Stimulated activated naive CD8-positive, alpha-beta T cell treated with anti-CD3 and anti-CD28 coated beads, Interleukin-15, Interleukin-2, amounts not matched to agents 100 U/mL and 50 U/mL, for 24 hours (primary cell): Measurements from ENCODE around the gene EFHC2.
"Not testable (repeated sequence)": the region's sequence is repeated elsewhere in the genome, so short reads cannot be mapped to it uniquely, and the experiment has no call there.

Source experiments
- ATAC-seq: fragments of 150-1000 bp; cut with Tn5 transposase; one replicate; pipeline ENCODE4 v1.10.0; 2021
- DNase-seq: peaks from one replicate; pipeline ENCODE4 v3.0.0; 2021

The EFHC2 gene

DNA sequence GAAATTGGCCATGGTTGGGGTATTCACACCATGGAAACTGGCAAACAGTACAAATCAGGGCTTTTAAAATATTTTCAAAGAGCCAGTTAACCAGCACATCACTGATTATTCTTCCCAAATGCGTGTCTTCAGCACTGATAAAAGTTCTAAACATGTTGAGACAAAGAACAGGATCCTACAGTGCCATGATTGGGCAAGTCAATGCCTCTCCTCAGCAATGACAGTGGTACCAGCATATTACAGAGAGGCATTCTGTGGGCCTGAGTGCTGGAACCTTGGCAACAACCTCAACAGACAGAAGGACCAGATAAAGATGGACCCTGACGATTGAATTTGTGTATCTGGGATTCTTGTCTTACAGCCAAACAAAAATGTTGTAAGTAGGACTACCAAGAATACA, 108.9 kb downstream of the EFHC2 start:
- DNase-seq, result no peak
- no peak for ATAC-seq

DNA sequence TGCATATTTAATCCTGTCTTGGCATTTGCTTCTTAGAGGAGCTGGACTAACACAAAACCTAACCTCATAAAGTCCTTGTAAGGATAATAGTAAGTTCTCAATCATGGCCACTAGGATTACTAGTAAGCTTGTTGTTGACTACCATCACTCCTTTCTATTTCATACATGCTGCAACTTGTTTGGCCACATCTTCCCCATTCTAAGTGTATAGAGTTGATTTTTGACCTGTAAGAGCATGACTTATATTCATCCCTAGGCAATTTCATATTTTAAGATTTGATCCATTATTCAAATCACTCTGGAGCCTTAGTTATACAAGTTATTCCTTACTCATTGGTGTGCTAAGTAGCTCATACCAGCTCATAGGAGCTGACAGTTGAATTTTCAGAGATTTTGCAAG, 109.4 kb downstream of the EFHC2 start:
- no peak for ATAC-seq
- DNase-seq, result no peak

DNA sequence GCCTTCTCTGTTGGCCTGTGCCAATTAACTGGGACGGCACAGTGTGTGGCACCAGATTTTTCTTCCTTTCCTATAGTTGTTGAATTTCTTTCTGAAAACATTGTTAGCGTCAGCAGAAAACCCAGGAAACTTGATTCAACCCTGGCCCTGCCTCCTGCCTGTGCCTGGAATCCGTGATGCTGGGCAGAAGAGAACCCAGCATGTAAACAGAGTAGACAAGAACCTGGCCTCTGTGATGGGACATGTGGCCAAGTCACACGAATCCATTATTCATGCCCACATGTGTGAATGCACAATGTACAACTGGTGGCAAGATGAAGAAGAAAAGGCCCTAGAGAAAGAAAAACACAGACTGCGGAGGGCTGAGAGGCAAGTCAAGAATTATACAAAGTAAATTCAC, 111.4 kb downstream of the EFHC2 start:
- ATAC-seq, result no peak

DNA sequence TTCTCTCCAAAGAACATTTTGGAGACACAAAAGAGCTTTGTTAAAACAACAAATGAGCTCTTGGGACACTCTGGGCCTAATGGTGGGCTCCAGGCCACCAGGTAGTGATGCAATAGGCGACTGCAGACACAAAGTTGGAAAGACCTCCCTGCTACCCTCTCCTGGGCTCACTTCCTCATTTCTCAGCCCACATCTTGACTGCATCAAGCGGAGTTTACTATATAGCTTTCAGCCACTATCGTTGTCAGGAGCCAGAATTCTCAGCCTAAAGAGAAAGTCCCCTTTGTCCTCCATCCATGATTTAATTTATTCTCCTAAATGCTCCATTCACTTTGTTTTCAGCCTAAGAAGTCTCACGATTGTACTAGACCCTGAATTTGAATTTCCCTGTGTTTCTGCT, 114.9 kb downstream of the EFHC2 start:
- ATAC-seq, result no peak
- DNase-seq, result no peak

More for the DNA sequence above, 111.4 kb downstream of the EFHC2 start:
- no peak for DNase-seq

DNA sequence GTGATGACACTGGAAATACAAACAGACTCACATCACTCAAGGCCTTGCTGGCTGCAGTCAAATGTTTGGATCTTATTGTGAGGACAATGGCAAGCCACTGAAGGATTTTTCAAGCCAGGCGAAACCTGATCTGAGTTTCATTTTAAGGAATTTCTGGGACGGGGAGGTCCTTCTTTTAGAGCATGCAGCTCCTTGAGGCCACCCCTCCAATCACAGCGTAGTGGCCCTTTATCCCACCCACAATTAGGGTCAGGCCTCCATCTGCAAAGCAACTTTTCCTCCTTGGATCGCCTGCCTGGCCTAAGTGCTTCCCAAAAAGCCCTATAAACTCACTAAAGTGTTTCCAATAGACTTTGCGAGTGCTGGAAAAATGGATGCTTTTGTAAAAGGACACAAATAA, 115.5 kb downstream of the EFHC2 start:
- DNase-seq, result no peak
- ATAC-seq, result no peak

DNA sequence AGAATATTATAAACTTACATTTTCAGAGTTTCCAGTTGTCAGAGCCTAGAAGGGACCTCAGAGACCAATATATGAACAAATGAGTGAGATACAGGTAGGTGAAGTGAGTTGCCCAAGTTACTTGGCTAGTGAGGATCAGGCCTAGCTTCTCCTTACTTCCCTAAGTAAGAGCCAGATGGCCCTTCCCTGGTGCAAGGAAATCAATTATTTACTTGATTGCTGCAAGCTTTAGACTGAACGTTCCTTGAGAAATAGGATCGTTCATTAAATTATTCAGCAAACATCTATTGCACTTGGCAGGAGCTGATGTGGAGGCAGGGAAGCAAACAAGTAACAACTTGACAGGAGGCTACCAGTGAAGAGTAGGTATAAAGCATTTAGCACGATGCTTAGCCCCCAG, 117.8 kb downstream of the EFHC2 start:
- no peak for ATAC-seq
- no peak for DNase-seq

DNA sequence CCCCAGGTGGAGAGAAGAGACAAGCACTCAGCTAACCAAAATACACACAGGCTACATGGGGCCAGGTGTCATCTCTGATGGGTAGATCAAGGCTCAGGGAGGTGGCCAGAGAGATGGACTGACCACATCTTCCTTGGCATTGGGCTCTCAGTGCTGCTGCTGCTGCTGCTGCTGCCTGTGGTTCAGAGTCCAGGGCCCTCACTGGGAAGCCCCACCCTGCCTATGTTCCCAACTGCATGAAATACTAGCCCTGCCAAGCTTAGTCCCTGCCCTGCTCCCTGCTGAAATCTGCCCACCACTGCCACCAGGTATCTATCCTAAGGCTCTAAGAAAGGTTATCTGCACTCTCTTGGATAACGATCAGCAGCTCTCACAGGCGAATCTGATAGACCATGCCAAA, 118.7 kb downstream of the EFHC2 start:
- DNase-seq (no peak), ATAC-seq (no peak)

DNA sequence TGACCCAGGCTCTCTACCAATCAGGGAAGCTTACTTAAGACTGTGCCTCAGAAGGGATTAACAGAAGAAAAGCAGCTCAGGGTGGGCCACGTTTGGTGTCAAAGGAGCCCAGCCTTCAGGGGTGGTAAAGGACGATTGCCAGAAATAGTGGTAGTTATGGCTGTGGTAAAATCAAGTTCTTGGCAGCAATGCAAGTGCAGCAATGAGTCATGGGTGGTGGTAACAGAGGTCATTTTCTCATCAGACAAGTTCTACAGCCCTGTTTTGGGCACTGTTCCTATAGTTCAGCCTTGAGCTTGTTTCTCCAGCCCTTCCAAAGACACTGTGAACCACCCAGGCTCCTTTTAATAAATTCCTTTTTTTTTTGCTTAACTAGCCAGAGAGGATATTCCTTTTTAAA, 120.3 kb downstream of the EFHC2 start:
- no peak for ATAC-seq
- DNase-seq, result no peak

DNA sequence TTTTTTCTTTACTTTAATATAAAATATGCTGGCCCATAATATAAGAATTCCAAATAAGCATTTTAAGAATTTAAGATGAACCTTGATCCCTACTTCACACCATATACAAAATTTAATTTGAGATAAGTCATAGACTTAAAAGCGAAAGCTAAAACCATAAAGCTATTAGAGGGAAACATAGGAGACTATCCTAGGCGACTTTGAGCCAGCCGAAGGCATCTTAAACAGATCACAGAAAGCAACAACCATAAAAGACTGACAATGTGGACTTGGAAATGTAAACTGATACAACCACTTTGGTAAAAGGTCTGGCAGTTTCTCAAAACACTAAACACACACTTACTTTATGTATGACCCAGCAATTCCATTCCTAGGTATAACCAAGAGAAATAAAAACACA, 125.0 kb downstream of the EFHC2 start:
- DNase-seq (no peak), ATAC-seq (no peak)

DNA sequence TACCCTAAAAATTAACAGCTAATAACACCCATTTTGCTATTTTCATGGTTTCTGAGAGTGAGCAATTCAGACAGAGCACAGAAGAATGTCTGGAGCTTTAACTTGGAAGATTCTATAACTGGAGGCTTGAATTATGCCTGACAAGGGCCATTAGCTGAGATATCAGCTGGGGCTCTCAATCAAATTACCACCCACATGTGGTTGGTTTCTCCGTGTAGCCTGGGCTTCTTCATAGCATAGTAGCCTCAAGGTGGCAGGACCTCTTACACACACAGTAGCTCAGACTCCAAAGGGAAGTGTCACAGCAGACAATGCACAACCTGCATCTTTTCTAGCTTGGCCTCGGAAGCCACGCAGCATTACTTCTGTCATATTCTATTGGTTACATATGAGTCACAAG, 127.3 kb downstream of the EFHC2 start:
- DNase-seq (no peak), ATAC-seq (no peak)

DNA sequence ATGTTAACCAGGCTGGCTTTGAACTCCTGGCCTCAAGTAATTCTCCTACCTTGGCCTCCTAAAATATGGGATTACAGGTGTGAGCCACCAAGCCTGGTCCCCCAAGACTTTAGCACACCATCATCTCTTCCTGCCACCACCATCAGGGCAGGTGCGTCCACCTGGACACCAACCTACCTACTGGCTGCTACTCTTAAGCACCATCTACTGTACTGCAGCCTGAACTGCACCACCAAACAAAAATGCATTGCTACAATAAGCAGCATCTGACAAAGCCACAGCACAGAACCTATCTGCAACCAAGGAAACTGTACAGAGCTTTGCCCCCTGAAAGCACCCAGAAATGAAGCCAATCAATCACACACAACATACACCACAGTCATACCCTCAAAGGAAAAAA, 139.7 kb downstream of the EFHC2 start:
- ATAC-seq, result no peak
- DNase-seq, result no peak

DNA sequence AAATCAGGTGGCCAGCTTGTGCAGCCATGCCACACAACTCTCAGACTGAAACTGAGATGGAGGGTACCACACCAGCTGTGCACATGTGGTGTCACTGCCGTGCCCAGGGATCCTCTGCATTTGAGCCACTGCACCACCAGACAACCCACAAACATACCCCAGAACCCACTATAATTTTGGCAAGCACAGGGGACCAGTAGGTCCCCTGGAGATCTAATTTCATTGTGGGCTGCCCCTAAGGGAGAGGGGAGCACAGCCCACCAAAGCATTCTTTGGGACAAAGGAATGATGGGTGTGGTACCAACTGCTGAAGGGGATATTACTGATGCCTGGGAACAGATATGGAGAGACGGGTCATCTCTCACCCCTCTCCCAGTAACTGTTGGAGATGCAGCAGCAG, 140.9 kb downstream of the EFHC2 start:
- DNase-seq (no peak), ATAC-seq (no peak)

DNA sequence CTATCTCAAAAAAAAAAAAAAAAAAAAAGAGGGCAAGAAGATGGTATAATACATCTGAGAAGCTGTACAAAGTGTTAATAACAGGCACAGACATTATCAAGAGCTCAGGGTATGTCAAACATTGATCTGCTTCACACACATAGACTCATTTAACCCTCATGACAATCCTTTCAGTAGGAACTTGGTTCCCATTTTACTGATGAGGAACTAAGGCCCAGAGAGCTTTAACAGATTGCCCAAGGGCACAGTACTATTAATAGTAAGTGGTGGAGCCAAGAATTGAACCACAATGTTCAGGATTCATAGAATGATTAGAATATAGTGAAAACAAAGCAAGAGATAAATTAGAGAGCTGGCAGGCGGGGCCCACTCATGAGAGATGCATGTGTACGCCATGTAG, 154.4 kb downstream of the EFHC2 start:
- DNase-seq (no peak), ATAC-seq (no peak)

DNA sequence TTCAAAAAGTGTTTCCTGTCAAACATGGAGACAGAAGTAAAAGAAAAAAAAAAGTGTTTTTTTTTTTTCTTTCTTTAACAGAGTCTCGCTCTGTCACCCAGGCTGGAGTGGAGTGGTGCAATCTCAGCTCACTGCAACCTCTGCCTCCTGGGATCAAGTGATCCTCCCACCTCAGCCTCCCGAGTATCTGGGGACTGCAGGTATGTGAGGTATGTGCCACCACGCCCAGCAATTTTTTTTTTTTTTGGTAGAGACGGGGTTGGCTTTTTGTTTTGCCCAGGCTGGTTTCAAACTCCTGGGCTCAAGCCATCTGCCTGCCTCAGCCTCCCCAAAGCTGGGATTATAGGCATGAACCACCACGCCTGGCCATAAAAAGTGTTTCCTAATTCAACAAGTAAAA, 155.6 kb downstream of the EFHC2 start:
- DNase-seq, ATAC-seq: not testable (repeated sequence)

DNA sequence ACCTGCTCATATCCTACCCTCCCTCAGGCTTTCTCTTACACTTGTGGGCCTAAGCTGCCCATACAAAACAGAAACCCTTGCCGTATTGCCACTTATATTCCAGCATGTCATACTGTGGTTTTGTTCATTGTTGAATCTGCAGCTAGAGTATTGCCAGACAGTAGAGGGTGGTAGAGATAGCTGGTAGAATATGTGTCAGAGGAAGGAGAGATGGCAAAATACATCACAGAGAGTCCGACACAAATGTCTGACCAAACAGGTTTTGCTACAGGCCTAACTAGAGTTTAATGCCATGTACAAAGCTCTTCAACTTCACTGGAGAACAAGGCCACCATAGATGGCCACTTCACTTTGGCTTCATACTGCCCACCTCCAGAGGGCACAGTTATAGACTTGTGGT, 160.1 kb downstream of the EFHC2 start:
- ATAC-seq (no peak), DNase-seq (no peak)

DNA sequence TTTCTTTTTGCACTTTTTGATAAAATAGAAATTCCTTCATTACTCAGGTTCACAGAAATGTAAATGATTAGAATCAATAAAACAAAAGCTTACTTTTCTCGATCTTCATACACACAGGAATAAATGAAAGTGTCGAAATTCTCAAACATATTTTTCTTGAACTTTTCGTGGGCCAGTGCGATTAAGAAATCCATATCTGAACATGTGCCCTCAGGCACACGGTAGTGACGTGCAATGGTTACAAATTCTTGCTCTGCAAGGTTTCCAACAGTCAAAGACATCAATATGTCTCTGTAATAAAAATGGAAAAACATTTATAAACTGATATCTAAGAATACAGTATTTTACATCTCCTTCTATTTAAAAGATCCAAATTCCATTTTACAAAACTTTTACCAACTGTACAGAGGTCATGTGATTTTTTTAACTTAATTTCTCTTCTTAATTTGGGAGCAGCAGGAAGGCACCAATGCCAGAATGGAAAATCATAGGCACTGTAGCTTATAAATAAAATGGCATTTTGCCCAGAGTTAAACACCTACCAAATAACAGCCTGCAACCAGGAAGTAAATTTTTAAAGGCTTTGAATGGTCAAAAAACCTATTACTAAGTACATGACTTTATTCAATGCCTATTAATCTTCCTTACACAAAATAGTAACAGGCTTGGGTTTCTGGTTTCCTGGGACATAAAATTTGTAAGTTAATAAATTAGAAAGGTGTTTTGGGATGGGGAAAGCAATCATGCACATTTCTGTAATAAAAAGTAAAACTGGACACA, 165.0 kb downstream of the EFHC2 start:
- DNase-seq (no peak), ATAC-seq (no peak)

DNA sequence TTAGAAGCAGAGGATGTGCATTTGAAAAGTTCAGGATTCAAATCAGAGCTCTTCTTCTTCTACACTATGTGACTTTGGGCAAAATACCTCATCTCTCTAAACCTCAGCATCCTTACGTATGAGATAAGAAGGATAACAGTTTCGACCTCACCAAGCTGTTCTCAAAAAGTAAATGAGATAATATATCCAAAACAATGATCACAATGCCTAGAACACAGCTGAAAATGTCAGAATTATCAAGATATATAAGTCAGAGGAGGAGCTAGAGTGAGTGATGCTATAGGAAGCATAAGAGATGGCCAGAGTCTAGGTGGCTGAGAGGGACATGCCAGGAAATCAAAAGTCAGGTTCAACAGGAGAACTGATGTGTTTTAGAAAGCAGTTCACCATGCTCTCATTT, 168.0 kb downstream of the EFHC2 start:
- DNase-seq (no peak), ATAC-seq (no peak)

DNA sequence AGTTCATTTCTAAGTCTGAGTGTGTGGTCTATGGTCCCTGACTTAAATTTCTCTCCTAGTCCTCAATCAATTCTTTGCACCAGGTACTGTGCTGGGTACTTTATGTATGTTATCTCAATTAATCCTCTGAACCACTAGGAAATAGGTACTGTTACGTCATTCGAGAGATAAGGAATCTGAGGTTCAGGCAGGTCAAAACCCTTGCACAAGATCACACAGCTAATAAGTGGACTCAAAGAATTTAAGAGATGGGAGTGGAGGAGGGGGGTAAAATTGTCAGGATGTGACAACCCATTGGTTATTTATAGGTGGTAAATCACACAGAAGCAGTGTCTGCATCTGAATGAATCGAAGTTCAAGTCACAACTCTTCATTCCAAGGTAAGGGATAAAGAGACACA, 169.4 kb downstream of the EFHC2 start:
- no peak for ATAC-seq
- no peak for DNase-seq

DNA sequence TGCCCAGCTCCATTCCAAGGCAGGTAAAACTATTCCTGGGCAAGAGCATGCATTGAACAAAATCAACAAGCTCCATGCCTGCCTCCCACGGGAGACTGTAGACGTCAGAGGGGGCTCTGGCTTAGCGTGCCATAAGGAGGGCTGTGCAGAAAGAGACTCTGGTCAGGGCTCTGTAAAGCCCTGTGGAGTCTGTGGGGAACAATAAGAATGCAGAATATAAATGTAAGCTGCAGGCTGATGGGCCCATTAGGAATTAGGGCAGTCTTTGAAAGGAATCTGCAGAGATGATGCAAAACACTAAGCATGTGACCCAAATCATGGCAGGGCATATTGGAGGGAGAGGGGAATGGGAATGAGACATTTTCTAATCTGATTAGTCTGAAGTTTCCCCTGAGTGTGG, 170.3 kb downstream of the EFHC2 start:
- ATAC-seq (no peak), DNase-seq (no peak)

DNA sequence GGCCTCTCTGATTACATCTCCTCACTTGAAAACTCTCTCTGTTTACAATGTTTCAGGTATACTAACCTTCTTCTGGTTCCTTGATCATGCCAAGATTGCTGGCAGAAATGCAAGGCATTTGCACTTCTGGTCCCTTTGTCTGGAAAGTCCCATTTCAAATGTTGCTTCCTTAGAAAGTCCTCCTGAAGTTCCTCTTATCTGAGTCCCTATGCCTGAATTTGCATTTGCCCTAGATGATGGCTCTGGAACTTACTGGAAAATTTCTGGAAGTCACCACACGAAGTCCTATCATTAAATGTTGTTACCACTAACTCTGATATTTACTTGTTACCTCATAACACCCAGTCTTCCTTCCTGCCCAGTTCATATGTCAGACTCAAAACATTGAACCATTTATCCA, 176.4 kb downstream of the EFHC2 start:
- ATAC-seq, result no peak

DNA sequence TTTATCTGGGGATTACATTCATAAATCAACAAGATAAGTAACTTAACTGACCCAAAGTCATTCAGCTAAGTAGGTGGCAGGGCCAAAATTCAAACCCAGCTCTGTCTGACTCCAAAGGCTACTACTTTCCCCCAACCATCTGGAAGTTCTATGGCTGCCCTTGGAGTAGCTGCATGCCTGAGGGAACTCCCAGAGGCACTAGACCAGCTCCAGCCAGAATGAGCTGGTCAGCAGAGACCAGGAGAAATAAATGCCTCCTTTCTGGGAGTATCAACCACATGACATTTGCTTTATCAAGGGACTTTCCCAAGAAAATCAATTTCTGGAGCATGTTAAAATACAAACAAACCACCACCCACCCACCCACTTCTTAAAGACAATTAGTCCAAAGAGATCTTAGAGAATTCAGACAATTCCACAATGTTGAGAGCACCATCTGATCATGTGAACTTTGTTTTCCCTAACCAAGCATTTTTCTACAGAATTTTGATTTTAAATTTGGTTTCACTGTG, 180.5 kb downstream of the EFHC2 start:
- ATAC-seq (no peak), DNase-seq (no peak)

More for the DNA sequence above, 176.4 kb downstream of the EFHC2 start:
- no peak for DNase-seq

DNA sequence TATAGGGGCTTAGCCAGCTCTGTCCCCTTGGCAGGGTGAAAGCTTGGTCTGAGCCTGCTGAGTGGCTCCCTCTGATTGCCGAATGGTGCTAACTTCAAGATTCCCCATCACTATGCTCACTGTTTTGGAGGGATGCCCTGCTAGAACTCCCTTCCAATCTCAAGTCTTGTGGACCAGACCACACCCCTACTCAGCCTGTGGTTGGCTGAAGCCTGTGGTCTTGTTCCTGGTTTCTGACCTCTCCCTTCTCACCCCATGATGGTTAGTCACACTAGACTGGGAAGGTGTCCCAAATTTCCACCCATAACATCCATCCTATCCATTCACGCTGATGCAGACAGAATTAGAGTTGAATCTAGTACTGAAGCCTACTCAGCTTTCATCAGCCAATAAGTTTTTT, 185.6 kb downstream of the EFHC2 start:
- DNase-seq, result no peak
- no peak for ATAC-seq

DNA sequence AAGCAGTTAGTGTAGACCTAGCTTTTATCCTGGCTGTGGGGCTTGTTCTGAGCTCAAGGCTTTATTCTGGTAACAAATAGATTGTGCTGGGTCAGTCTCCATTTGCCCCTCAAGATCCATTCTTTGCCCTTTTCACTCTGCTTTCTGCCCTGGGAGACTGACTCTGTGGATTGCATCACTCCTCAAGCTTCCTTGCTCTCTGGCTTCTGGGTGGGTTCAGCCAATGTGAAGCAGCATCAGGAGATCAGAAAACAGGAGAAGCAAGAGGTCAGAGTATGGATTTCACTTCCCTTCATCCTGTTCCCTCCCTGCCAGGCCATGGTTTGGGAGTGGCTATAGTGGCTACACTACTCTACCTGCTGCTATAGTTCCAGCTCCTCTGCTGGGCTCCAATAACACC, 186.2 kb downstream of the EFHC2 start:
- no peak for ATAC-seq
- DNase-seq, result no peak

DNA sequence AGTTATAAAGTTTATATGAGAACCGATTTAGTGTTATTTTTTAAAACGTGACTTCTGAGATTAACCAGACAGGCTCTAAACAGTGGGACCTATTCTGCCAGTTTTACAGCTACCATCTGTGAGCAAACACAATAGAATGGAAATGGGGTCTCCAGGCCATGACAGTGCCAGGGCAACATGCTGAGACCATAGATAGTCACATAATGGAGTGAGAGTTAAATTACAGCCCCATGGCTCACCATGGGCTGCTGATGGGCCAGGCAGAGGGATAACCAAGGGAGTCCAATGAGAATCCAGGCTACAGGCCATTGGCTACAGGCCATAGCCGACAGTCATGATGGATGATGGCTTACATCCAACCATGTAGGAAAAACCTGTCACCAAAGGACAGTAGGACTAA, 186.7 kb downstream of the EFHC2 start:
- ATAC-seq, result no peak
- no peak for DNase-seq

DNA sequence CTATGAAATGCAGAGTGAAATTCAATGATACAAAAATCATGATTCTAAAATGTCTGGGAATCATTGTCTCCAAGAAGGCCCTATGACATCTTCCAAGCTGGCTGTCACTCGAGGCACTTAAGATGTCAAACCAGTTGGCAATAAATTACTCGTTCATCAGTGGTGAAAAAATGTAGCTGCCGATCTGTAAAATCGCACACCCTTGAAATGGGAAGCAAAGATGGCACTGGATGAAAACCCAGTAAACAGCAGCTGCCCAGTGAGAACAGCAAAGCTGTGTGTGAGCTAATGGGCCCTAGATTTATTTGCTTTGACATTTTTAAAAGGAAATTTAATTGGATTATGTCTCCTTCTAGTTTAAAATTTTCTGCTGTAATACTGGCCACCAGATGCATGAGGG, 188.3 kb downstream of the EFHC2 start:
- ATAC-seq, result no peak
- DNase-seq, result no peak
